Measurements from ENCODE around the gene SFXN2.
"Not testable (repeated sequence)": the region's sequence is repeated elsewhere in the genome, so short reads cannot be mapped to it uniquely, and the experiment has no call there.

The SFXN2 gene

GRCh38 chr10:102681696-102682095 lies 32.7 kb upstream of the SFXN2 start:
- DNase-seq: no peak

GRCh38 chr10:102682416-102682815 lies 32.0 kb upstream of the SFXN2 start:
- DNase-seq: no peak

GRCh38 chr10:102682981-102683380 lies 31.5 kb upstream of the SFXN2 start:
- DNase-seq: no peak

GRCh38 chr10:102683736-102684135 lies 30.7 kb upstream of the SFXN2 start:
- no peak for DNase-seq

GRCh38 chr10:102691285-102692066 lies 23.0 kb upstream of the SFXN2 start:
- no peak for DNase-seq

- DNase-seq: not testable (repeated sequence)
Observed at GRCh38 chr10:102695401-102695800, 19.0 kb upstream of the SFXN2 start.

- no peak for DNase-seq
Observed at GRCh38 chr10:102696736-102697135, 17.7 kb upstream of the SFXN2 start.

- no peak for DNase-seq
Observed at GRCh38 chr10:102698894-102699293, 15.5 kb upstream of the SFXN2 start.

GRCh38 chr10:102701272-102701671 lies 13.2 kb upstream of the SFXN2 start:
- DNase-seq: no peak

GRCh38 chr10:102701796-102702195 lies 12.6 kb upstream of the SFXN2 start:
- DNase-seq: no peak

- no peak for DNase-seq
Observed at GRCh38 chr10:102702742-102703141, 11.7 kb upstream of the SFXN2 start.

GRCh38 chr10:102704915-102705314 lies 9.5 kb upstream of the SFXN2 start:
- no peak for DNase-seq

GRCh38 chr10:102705531-102705930 lies 8.9 kb upstream of the SFXN2 start:
- no peak for DNase-seq

- DNase-seq: no peak
Observed at GRCh38 chr10:102710609-102711008, 3.8 kb upstream of the SFXN2 start.

GRCh38 chr10:102712089-102712488 lies 2.3 kb upstream of the SFXN2 start:
- no peak for DNase-seq

- no peak for DNase-seq
Observed at GRCh38 chr10:102712843-102713538, 1.4 kb upstream of the SFXN2 start.

- no peak for DNase-seq
Observed at GRCh38 chr10:102713539-102713813, 960 bp upstream of the SFXN2 start.

GRCh38 chr10:102713814-102714620 lies 419 bp upstream of the SFXN2 start, which contains the start of gene ARL3:
Gene ARL3 (minus strand): TSS chr10:102714397. CDS start chr10:102714275, 122 bp downstream.
- DNase-seq: peak; percentile 91

- no peak for DNase-seq
Observed at GRCh38 chr10:102715880-102716279, 1.4 kb downstream of the SFXN2 start.

GRCh38 chr10:102716900-102717565 lies 2.6 kb downstream of the SFXN2 start:
- DNase-seq: not testable (repeated sequence)

GRCh38 chr10:102718220-102718619 lies 3.8 kb downstream of the SFXN2 start:
- DNase-seq: peak; percentile 16

- no peak for DNase-seq
Observed at GRCh38 chr10:102720337-102720736, 5.9 kb downstream of the SFXN2 start.

- DNase-seq: no peak
Observed at GRCh38 chr10:102720775-102721301, 6.4 kb downstream of the SFXN2 start.

All from DMS 273 treated with DMSO at 0.1 percent for 48 hours (cell line).